ENCODE measurements around the gene GRB2. TPM values are rescaled to one million over a fixed set of nuclear protein-coding genes. Genes with fewer than 3 reads are reported as not detected.

The GRB2 gene
- total and polyA plus RNA-seq, 10 donors: 66.8 to 352 (median 209) TPM

DNA sequence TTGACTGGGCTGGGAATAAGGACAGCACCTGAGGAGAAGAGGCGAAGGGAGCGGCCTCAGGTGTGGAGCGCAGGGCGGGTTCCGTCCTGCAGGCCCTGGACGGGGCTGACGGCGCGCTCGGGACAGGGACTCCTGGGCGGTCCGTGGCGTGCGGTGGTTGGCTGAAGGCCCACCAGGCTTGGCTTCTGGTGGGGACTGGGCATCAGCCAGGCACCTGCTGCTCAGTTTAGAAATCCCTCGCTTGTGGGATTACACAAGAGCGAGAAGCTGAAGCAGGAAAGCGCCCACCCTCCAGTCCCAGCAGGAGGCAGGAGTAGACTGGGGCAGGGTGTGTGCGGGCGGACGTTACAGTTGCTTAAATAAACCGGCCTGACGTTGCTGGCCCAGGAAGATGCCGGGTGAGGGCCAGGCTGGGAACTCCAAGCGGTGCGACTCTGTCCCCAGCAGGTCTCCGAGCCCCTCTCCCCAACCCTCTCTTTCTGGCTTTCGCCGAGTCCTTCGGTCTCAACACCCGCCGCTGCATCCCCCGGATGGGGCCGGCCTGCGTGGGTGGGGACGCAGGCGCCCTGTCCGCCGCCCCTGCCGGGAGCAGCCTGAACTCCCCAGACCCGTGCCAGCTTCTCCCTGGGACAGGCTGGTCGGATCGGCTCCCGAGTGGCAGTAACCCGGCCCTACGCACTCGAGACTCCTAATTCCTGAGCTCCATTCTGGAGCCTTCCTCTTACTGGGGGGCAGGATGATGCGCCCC, 135.1 kb downstream of the GRB2 start:
- peak; percentile 92 for DNase-seq
- H3K27me3 ChIP-seq (replicated peaks in 1 of 7): no peaks in the 10 kb centered on the region

GRCh38 chr17:75269844-75270217, 135.6 kb downstream of the GRB2 start:
- Histone ChIP-seq H3K9me3 (no peaks in the 10 kb centered on the region), H3K36me3 (peaks cover 0 to 52% (median 29%) of the 10 kb centered on the region in 6 donors), H3K27me3 (replicated peaks in 1 of 7) (no peaks in the 10 kb centered on the region), H3K4me1 (peaks cover 16 to 84% (median 58%) of the 10 kb centered on the region in 6 donors), H3K4me3 (peak overlapping the region; percentile 62 to 90 (median 86)), H3K27ac (peak overlapping the region; percentile 91 to 99 (median 97))
- DNase-seq: peak; percentile 71
- intact Hi-C loops (cut with DNase I; ENCODE audit: low total_unique reads): no loop called here
- TF ChIP-seq CTCF (IDR thresholded peaks at IDR 0.05 in 8 of 11, conservative IDR thresholded peaks at IDR 0.05 in 3 of 11): no peak
- TF ChIP-seq POLR2A (IDR thresholded peaks at IDR 0.05): no peak
- 23 to 46% (median 26%) methylated on average over 5 to 6 of the region's 6 CpGs for WGBS, 5 donors

More for the DNA sequence above, 135.1 kb downstream of the GRB2 start:
- peaks cover 16 to 80% (median 57%) of the 10 kb centered on the region in 6 donors for H3K4me1 ChIP-seq
- H3K9me3 ChIP-seq: no peaks in the 10 kb centered on the region
- TF ChIP-seq POLR2A (IDR thresholded peaks at IDR 0.05) (peak in 1 of 3 donors; percentile 33), POLR2AphosphoS5 (IDR thresholded peaks at IDR 0.05) (peak; percentile 46 to 68 (median 63)), CTCF (IDR thresholded peaks at IDR 0.05 in 8 of 11, conservative IDR thresholded peaks at IDR 0.05 in 3 of 11) (peak in 4 of 11 experiments; percentile 14 to 34 (median 24))
- H3K36me3 ChIP-seq: peaks cover 0 to 49% (median 25%) of the 10 kb centered on the region in 6 donors
- intact Hi-C loops (cut with DNase I; ENCODE audit: low total_unique reads): no loop called here
- 1 to 2% (median 1%) methylated on average over 15 to 47 of the region's 47 CpGs for WGBS, 5 donors
- peak overlapping the region; percentile 91 to 99 (median 97) for H3K27ac ChIP-seq
- H3K4me3 ChIP-seq: peak overlapping the region; percentile 62 to 90 (median 86)

Small RNA genes lying within 50 kb of the gene (microRNA-seq; reads per million reads assigned to microRNA genes)
- 0 to 0.36 (median 0) reads per million in 3 donors for gene MIR3678

Small RNA genes lying within 50 kb of the gene (small RNA-seq; reads per million reads assigned to genes)
- 0 to 0.17 (median 0.03) reads per million in 4 donors for gene MIR3678
- 0 reads per million in 4 donors for gene RF00019
- 0 reads per million in 4 donors for gene RNU6-938P

Other genes starting within 250 kb of the GRB2 start
- gene SUMO2, start 222.7 kb downstream of the GRB2 start, total RNA-seq: 100 to 1,000 TPM in 4 of 7 donors, 10 to 100 TPM in 3; 67.7 to 310 (median 251) TPM
- gene SUMO2, start 222.7 kb downstream of the GRB2 start, polyA plus RNA-seq: 100 to 1,000 TPM in 2 of 3 donors, 10 to 100 TPM in 1; 97.3 to 127 (median 117) TPM
- gene NUP85, start 200.0 kb downstream of the GRB2 start, total RNA-seq: 10 to 100 TPM; 35.5 to 83.8 (median 66.1) TPM
- 10 to 100 TPM; 45.8 to 79.8 (median 61.8) TPM for gene NUP85, start 200.0 kb downstream of the GRB2 start, polyA plus RNA-seq
- gene GGA3, start 144.1 kb downstream of the GRB2 start, total RNA-seq: 10 to 100 TPM; 38.0 to 73.7 (median 65.2) TPM
- gene GGA3, start 144.1 kb downstream of the GRB2 start, polyA plus RNA-seq: 10 to 100 TPM; 14.1 to 37.9 (median 26.9) TPM
- gene MRPS7, start 143.8 kb downstream of the GRB2 start, total RNA-seq: 10 to 100 TPM; 32.2 to 38.4 (median 35.1) TPM
- 10 to 100 TPM; 39.1 to 62.7 (median 47.2) TPM for gene MRPS7, start 143.8 kb downstream of the GRB2 start, polyA plus RNA-seq
- gene MIF4GD, start 134.4 kb downstream of the GRB2 start, total RNA-seq: 10 to 100 TPM; 27.1 to 47.3 (median 38.0) TPM
- gene MIF4GD, start 134.4 kb downstream of the GRB2 start, polyA plus RNA-seq: 10 to 100 TPM; 28.2 to 38.0 (median 34.3) TPM
- gene SLC25A19, start 116.2 kb downstream of the GRB2 start, total RNA-seq: 10 to 100 TPM; 12.4 to 32.5 (median 19.1) TPM
- gene SLC25A19, start 116.2 kb downstream of the GRB2 start, polyA plus RNA-seq: 10 to 100 TPM; 18.5 to 21.2 (median 19.2) TPM
- 100 to 1,000 TPM in 1 of 7 donors, 10 to 100 TPM in 6; 66.6 to 101 (median 94.1) TPM for gene TMEM94, start 51.0 kb upstream of the GRB2 start, total RNA-seq
- gene TMEM94, start 51.0 kb upstream of the GRB2 start, polyA plus RNA-seq: 10 to 100 TPM; 24.8 to 77.8 (median 59.5) TPM
- gene CASKIN2, start 109.9 kb upstream of the GRB2 start, total RNA-seq: 100 to 1,000 TPM in 3 of 7 donors, 10 to 100 TPM in 4; 33.5 to 135 (median 51.1) TPM
- 10 to 100 TPM in 1 of 3 donors, 1 to 10 TPM in 2; 4.7 to 27.8 (median 6.2) TPM for gene CASKIN2, start 109.9 kb upstream of the GRB2 start, polyA plus RNA-seq
- gene TSEN54, start 110.8 kb upstream of the GRB2 start, total RNA-seq: 10 to 100 TPM; 31.0 to 58.1 (median 35.4) TPM
- 10 to 100 TPM; 40.8 to 87.8 (median 68.9) TPM for gene TSEN54, start 110.8 kb upstream of the GRB2 start, polyA plus RNA-seq
- 10 to 100 TPM; 44.0 to 97.8 (median 75.1) TPM for gene LLGL2, start 120.0 kb upstream of the GRB2 start, total RNA-seq
- gene LLGL2, start 120.0 kb upstream of the GRB2 start, polyA plus RNA-seq: 100 to 1,000 TPM in 1 of 3 donors, 10 to 100 TPM in 2; 28.6 to 153 (median 92.6) TPM
- gene MYO15B, start 182.1 kb upstream of the GRB2 start, total RNA-seq: 100 to 1,000 TPM; 203 to 569 (median 292) TPM
- 100 to 1,000 TPM; 123 to 551 (median 402) TPM for gene MYO15B, start 182.1 kb upstream of the GRB2 start, polyA plus RNA-seq
- gene SMIM5, start 227.8 kb upstream of the GRB2 start, total RNA-seq: 1 to 10 TPM; 2.1 to 5.1 (median 3.4) TPM
- gene SMIM5, start 227.8 kb upstream of the GRB2 start, polyA plus RNA-seq: 1 to 10 TPM; 3.0 to 4.7 (median 4.7) TPM

Measured in spleen (tissue), 11 donors.